Stimulated activated CD4-positive, alpha-beta T cell treated with anti-CD3 and anti-CD28 coated beads, Interleukin-2, amount 100 ng/mL, for 48 hours (primary cell): ENCODE results near the gene SYNM.

Experiments
- DNase-seq, 2 donors: peaks; one replicate each; pipeline ENCODE4 v3.0.0-alpha.2; 2020

SYNM gene

GRCh38 chr15:99169769-99170311, 65.0 kb downstream of the SYNM start:
- no peak for DNase-seq

DNA sequence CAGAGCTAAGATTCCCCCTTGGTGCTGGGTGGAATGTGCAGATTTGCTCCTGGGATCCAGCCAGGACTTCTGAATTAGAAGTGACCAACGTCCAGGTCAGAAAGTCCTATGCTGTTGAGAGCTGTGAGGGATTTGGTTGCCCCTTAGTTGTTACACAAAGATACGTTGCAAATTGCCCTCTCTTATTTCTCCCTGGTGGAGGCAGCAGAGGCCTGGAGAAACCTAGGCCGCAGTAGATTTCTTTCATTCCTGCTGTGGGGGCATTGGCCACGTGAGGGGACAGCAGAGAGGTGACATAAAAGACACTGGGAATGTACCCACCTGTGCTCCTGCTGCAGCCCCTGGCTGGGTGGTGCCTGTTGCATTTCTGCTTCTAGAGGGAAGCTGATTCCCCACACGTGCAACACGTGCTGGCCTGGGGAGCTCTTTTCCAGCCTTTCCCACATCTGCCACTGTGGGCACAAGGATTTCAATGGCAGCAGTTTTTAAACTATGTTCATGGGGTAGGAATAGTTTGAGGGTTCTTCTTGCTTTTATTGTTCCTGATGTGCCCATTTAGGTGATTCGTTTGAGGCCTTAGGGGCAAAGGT, 65.7 kb downstream of the SYNM start:
- DNase-seq = no peak

DNA sequence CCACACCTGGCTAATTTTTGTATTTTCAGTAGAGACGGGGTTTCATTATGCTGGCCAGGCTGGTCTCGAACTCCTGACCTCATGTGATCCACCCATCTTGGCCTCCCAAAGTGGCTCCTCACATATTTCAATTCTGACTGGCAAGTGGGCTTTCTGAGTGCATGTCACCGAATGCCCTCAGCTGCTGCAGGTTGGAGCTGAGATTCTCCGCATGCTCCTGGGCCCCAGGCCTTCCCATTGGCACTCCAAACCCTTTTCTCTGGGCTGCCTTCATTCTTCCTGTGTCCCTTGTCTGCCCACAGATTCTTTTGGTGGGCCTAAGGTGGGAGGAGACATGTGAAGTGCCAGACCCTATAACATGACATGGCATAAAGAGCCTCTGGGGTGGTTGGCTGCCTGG, 67.3 kb downstream of the SYNM start:
- DNase-seq = no peak

DNA sequence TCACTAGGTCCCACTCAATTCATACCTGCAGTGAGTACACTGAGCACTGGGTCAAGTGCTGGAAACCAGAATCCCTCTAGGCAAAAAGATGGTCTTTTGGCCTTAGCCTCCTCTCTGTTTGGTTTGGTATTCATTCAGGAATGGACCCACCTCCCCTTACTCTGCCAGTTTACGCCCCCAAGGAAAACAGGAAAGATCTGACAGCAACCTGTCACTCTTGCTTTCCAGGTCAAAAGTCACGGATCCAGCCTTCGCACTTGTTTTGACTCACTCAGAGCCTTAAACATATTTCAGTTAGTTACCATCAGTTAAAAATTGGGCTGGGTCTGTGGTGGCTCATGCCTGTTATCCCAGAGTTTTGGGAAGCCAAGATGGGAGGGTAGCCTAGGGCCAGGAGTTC, 68.1 kb downstream of the SYNM start:
- no peak for DNase-seq

GRCh38 chr15:99174567-99175395, 69.9 kb downstream of the SYNM start:
- DNase-seq = no peak

DNA sequence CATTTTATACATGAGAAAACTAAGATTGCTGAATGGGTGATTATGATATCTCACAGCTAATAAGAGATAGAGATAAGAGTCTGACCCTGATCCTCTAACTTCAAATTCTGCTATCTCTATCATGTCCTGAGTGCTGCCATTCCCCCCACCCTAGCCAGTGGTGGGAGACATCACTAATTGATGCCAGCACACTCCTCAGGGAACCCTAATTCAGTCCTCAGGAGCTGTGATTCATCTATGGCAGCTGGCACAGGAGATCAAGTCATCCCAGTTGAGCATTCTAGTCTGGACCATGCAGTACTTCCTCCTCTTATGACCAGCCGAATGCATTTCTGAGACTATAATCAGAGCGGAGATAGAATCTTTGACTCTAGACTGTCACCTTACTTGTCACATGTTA, 71.9 kb downstream of the SYNM start:
- DNase-seq = no peak

- no peak for DNase-seq
These were observed 72.8 kb downstream of the SYNM start for GRCh38 chr15:99177679-99178078.

DNA sequence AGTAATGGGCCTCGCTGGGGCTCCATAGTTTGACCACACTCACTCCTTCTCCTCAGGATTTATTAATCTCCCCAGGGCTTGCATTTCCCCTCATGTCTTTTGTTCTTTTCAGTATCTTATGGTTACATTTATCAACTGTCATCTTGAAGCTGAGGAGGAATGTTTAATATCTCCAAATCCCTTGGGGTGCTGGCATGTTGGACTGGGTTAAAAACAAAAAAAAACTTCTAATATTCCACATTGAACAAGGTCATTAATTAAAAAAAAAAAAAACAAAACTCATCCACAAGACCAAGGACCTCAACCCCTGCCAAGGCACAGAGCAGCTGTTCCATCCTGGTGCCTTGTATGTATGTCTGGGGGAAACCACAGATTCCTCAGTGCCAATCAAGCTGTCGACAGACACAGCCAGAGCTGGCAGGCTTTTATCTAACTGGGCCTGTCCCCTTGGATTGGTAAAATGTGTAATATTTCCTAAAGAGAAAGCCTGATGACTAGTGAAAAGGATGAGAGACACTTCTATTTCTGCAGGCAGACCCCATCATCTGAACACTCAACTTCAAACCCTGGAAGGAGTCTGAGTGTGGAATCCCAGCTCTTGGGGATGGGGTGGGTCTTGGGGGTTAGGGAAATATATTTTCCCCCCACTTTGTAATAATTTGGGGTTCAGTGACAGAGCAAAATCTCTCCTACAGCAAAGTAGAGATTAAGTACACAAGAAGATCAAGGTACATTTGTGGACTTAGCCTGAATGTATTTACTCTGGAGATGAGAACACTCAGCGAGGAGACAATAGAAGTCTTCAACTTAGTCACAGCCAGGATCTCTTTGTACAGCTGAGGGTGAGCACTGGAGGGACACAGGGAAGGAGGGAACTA, 75.4 kb downstream of the SYNM start:
- no peak for DNase-seq

GRCh38 chr15:99180964-99181306, 76.1 kb downstream of the SYNM start:
- DNase-seq = no peak

GRCh38 chr15:99181545-99181971, 76.7 kb downstream of the SYNM start:
- no peak for DNase-seq

DNA sequence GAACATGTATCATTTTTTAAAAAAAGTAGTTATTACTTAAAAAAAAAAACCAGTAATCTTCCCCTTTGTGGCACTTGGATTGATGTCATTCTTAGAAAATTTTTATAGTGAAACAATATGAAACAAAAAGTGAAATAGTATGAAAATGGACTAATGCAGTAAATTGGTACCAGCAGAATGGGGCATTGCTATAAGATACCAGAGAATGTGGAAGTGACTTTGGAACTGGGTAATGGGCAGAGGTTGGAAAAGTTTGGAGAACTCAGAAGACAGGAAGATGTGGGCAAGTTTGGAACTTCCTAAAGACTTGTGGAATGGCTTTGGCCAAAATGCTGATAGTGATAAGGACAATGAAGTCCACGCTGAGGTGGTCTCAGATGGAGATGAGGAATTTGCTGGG, 77.9 kb downstream of the SYNM start:
- no peak for DNase-seq
